Panc1 (cell line): ENCODE results near the gene FN3K. TPM values are rescaled to one million over a fixed set of nuclear protein-coding genes. Genes with fewer than 3 reads are reported as not detected.

Experiments used
- ATAC-seq: fragments of 200-7000 bp; cut with Tn5 transposase; 2 replicates; pipeline ENCODE4 v1.9.1; 2020; ENCODE audit warnings: mild to moderate bottlenecking, moderate library complexity
- BruUV-seq: library from RNA; stranded (reverse); fragments of 400-500 nt; replicated peaks from 2 replicates; lab custom pipeline; 2021; lab: Mats Ljungman, UMichigan
- CTCF ChIA-PET: fragments of 300-600 bp; sonication (Branson Sonifier 250); formaldehyde crosslinking; loops from one replicate; lab custom pipeline; 2022; ENCODE audit warnings: antibody characterized with exemption; lab: Charles Lee
- POLR2A ChIA-PET: fragments of 300-600 bp; sonication (Branson Sonifier 250); formaldehyde crosslinking; loops from one replicate; lab custom pipeline; 2022; ENCODE audit warnings: antibody characterized with exemption; lab: Charles Lee
- DNase-seq: peaks from one replicate; pipeline ENCODE4 v3.0.0-alpha.2; 2010; ENCODE audit warnings: low read depth, low spot score
- H3K27ac ChIP-seq: 2 replicates; pipeline ENCODE4 v1.5.1; 2011; ENCODE audit warnings: mild to moderate bottlenecking, low read length, inconsistent platforms
- H3K27me3 ChIP-seq: fragments of 200-500 bp; sonication (Bioruptor generic); 2 replicates; pipeline ENCODE4 v1.6.0; 2014; ENCODE audit warnings: low read length, inconsistent platforms; ENCODE audit not compliant: control insufficient read depth, insufficient read depth
- H3K36me3 ChIP-seq: fragments of 200-500 bp; sonication (Bioruptor generic); 2 replicates; pipeline ENCODE4 v1.5.1; 2014; ENCODE audit warnings: inconsistent platforms, mild to moderate bottlenecking, low read length, moderate library complexity; ENCODE audit not compliant: control insufficient read depth, insufficient read depth
- H3K4me1 ChIP-seq: 2 replicates; pipeline ENCODE4 v1.5.1; 2011; ENCODE audit warnings: inconsistent platforms, mild to moderate bottlenecking, low read length, moderate library complexity; ENCODE audit not compliant: control insufficient read depth, insufficient read depth
- H3K4me3 ChIP-seq, 2 experiments: 2 replicates each; pipeline ENCODE4 v1.5.1; 2011 to 2012; ENCODE audit warnings: low read depth in 2 of 2, low read length in 2 of 2, mild to moderate bottlenecking in 2 of 2, inconsistent platforms in 1 of 2, moderate library complexity in 1 of 2
- H3K9me3 ChIP-seq: fragments of 200-500 bp; sonication (Bioruptor generic); 2 replicates; pipeline ENCODE4 v1.5.1; 2014; ENCODE audit warnings: low read depth, mild to moderate bottlenecking, inconsistent platforms, low read length, moderate library complexity; ENCODE audit not compliant: control insufficient read depth, insufficient read depth
- CTCF ChIP-seq: fragments of 450-650 bp; IDR thresholded peaks from 2 replicates; pipeline ENCODE4 v1.5.1; 2017; ENCODE audit warnings: mild to moderate bottlenecking
- POLR2AphosphoS5 ChIP-seq: IDR thresholded peaks from 2 replicates; pipeline ENCODE4 v1.6.1; 2012; ENCODE audit warnings: mild to moderate bottlenecking, low read depth, low read length, moderate library complexity
- REST ChIP-seq, 2 experiments: IDR thresholded peaks; 2 replicates each; pipeline ENCODE4 v1.6.1; 2011 to 2012; ENCODE audit warnings: low read depth in 2 of 2, control low read depth in 1 of 2, low read length in 1 of 2, mild to moderate bottlenecking in 1 of 2, moderate library complexity in 1 of 2; ENCODE audit not compliant: insufficient read depth in 1 of 2
- SIN3A ChIP-seq: IDR thresholded peaks from 2 replicates; pipeline ENCODE4 v1.6.1; 2012; ENCODE audit warnings: low read depth, mild to moderate bottlenecking, low read length, moderate library complexity, borderline replicate concordance; ENCODE audit not compliant: insufficient read depth
- TCF7L2 ChIP-seq: IDR thresholded peaks from 2 replicates; pipeline ENCODE4 v1.6.1; 2011; ENCODE audit warnings: mild to moderate bottlenecking, low read depth, low read length, inconsistent platforms
- in situ Hi-C: cut with HindIII; loops from 2 replicates; pipeline ENCODE4 v1.10.0; 2016; ENCODE audit warnings: low sequenced_read_pairs, low pct_unique_long_range_greater_than_20kb
- intact Hi-C: fragments of 100-400 bp; cut with micrococcal nuclease; formaldehyde crosslinking; loops from one replicate; pipeline ENCODE4 v1.10.0; 2022; ENCODE audit not compliant: unreplicated experiment
- total RNA-seq: library from RNA; stranded (reverse); gene quantifications from one replicate; pipeline ENCODE4 v1.2.1, GENCODE V29; 2021; ENCODE audit not compliant: unreplicated experiment

Gene FN3K
- total RNA-seq, 1 experiment from 2014 or later, result 34.8 TPM

- BruUV-seq, result TSS peak; percentile 78
- peak overlapping the region; percentile 23 to 37 for H3K4me3 ChIP-seq
- peaks cover 1% of the 10 kb centered on the region for H3K36me3 ChIP-seq
- intact Hi-C loops, result no loop called here
- ATAC-seq, result peak; percentile 54
- POLR2A ChIA-PET, result no interaction called here
- no peak for DNase-seq
- peak overlapping the region; percentile 91 for H3K27ac ChIP-seq
- no peak for TF ChIP-seq CTCF
- TF ChIP-seq TCF7L2, result no peak
- TF ChIP-seq POLR2AphosphoS5, result no peak; the same call in 1 of the 2 replicates
- TF ChIP-seq SIN3A, result no peak
- TF ChIP-seq REST (IDR thresholded peaks at IDR 0.05; ENCODE audit: insufficient read depth in 1 of 2, low read depth in 2 of 2, low read length in 1 of 2), result no peak
- CTCF ChIA-PET, result interaction anchor here (0.5 to 0.7 kb wide), 3 partner anchors 13 to 179 kb away, joined by 4 to 7 read pairs (median 6); no protein-coding TSS in a partner anchor
- in situ Hi-C loops, result no loop called here
- H3K9me3 ChIP-seq, result no peaks in the 10 kb centered on the region
- H3K4me1 ChIP-seq, result peaks cover 24% of the 10 kb centered on the region
- H3K27me3 ChIP-seq, result no peaks in the 10 kb centered on the region
Observed at GRCh38 chr17:82754297-82755208, 19.1 kb downstream of the FN3K start.

- POLR2A ChIA-PET, result no interaction called here
- DNase-seq, result no peak
Observed at GRCh38 chr17:82756166-82756565, 20.8 kb downstream of the FN3K start.

More at GRCh38 chr17:82756166-82756565, 20.8 kb downstream of the FN3K start:
- Histone ChIP-seq H3K4me3 (no peak overlapping the region), H3K36me3 (peaks cover 7% of the 10 kb centered on the region), H3K27ac (peak overlapping the region; percentile 91; the same call in 1 of the 2 replicates), H3K27me3 (no peaks in the 10 kb centered on the region), H3K4me1 (peaks cover 24% of the 10 kb centered on the region), H3K9me3 (no peaks in the 10 kb centered on the region)
- intact Hi-C loops, result no loop called here
- in situ Hi-C loops, result no loop called here
- BruUV-seq, result no TSS peak
- TF ChIP-seq REST (IDR thresholded peaks at IDR 0.05; ENCODE audit: insufficient read depth in 1 of 2, low read depth in 2 of 2, low read length in 1 of 2), result no peak
- no peak for TF ChIP-seq POLR2AphosphoS5
- TF ChIP-seq CTCF, result no peak
- TF ChIP-seq TCF7L2, result no peak
- TF ChIP-seq SIN3A, result no peak
- ATAC-seq, result no peak
- CTCF ChIA-PET, result no interaction called here
